ENCODE data around the gene CLEC10A.
"Not testable (repeated sequence)": the region's sequence is repeated elsewhere in the genome, so short reads cannot be mapped to it uniquely, and the experiment has no call there.

DNA sequence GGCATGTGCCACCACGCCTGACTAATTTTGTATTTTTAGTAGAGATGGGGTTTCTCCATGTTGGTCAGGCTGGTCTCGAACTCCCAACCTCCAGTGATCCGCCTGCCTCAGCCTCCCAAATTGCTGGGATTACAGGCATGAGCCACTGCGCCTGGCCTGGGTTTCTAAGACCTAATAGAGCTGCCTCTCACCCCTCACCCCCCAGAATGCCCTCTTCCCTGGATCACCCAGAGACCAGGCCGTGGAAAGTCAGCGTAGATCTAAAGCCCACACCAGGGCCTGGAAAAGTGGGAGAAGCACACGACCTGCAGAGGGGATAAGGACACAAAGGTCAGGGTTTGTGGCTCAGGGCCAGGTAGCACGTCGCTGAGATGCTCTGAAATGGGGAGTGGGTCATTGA, 29.5 kb downstream of the CLEC10A start:
- TF ChIP-seq, protein P1, sequence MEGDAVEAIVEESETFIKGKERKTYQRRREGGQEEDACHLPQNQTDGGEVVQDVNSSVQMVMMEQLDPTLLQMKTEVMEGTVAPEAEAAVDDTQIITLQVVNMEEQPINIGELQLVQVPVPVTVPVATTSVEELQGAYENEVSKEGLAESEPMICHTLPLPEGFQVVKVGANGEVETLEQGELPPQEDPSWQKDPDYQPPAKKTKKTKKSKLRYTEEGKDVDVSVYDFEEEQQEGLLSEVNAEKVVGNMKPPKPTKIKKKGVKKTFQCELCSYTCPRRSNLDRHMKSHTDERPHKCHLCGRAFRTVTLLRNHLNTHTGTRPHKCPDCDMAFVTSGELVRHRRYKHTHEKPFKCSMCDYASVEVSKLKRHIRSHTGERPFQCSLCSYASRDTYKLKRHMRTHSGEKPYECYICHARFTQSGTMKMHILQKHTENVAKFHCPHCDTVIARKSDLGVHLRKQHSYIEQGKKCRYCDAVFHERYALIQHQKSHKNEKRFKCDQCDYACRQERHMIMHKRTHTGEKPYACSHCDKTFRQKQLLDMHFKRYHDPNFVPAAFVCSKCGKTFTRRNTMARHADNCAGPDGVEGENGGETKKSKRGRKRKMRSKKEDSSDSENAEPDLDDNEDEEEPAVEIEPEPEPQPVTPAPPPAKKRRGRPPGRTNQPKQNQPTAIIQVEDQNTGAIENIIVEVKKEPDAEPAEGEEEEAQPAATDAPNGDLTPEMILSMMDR (IDR thresholded peaks at IDR 0.05), result not testable (repeated sequence)
- not testable (repeated sequence) for TF ChIP-seq POLR2A (IDR thresholded peaks at IDR 0.05)

All from sigmoid colon (tissue), 3 donors.